PC-3 (cell line): Measurements from ENCODE around the gene CLDN22.

Experiments
- EZH2 ChIP-seq: fragments of 300-600 bp; sonication (generic); IDR thresholded peaks from one replicate; pipeline ENCODE4 v1.6.1; 2017; ENCODE audit warnings: antibody characterized with exemption, mild to moderate bottlenecking, low read length; ENCODE audit not compliant: unreplicated experiment
- EZH2phosphoT487 ChIP-seq: fragments of 300-600 bp; sonication (generic); IDR thresholded peaks from 2 replicates; pipeline ENCODE4 v1.6.1; 2018; ENCODE audit warnings: mild to moderate bottlenecking, antibody characterized with exemption, low read length, borderline replicate concordance
- TF ChIP-seq, protein P1 (sequence below): fragments of 300-600 bp; sonication (generic); conservative IDR thresholded peaks from 2 replicates; pipeline ENCODE4 v1.5.1; 2017; ENCODE audit warnings: antibody characterized with exemption, low read depth, mild to moderate bottlenecking, low read length

DNA sequence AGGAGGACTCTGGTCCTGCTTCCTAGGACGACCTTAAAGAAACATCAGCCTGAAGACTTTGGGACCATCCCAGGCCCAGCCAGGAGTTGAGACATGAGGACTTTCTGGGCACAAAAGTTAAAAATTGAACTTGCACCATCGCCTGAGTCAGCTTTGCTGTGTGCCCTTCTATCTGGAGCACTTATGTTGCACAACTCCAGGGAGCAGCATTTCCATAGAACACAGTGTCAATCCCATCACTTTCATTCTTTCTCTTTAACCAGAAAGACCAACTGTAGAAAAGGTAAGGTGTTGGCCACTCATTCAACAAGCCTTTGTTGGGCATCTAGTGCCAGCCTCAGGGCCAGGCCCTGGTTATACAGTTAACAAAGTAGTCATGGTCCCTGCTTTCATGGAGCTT lies 10.8 kb upstream of the CLDN22 start:
- TF ChIP-seq, protein P1, sequence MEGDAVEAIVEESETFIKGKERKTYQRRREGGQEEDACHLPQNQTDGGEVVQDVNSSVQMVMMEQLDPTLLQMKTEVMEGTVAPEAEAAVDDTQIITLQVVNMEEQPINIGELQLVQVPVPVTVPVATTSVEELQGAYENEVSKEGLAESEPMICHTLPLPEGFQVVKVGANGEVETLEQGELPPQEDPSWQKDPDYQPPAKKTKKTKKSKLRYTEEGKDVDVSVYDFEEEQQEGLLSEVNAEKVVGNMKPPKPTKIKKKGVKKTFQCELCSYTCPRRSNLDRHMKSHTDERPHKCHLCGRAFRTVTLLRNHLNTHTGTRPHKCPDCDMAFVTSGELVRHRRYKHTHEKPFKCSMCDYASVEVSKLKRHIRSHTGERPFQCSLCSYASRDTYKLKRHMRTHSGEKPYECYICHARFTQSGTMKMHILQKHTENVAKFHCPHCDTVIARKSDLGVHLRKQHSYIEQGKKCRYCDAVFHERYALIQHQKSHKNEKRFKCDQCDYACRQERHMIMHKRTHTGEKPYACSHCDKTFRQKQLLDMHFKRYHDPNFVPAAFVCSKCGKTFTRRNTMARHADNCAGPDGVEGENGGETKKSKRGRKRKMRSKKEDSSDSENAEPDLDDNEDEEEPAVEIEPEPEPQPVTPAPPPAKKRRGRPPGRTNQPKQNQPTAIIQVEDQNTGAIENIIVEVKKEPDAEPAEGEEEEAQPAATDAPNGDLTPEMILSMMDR = no peak
- TF ChIP-seq EZH2 (no peak), EZH2phosphoT487 (no peak)
